Measurements from ENCODE around the gene OR8D1.

Gene OR8D1

GRCh38 chr11:124313849-124314248 is at the start of gene OR8D1:
Gene OR8D1, minus strand, starts transcription at chr11:124313949. Its CDS starts 3,183 bp downstream, at chr11:124310766.
- Mint-ChIP-seq H3K4me1 (no peaks in the 10 kb centered on the region), H3K36me3 (no peaks in the 10 kb centered on the region), H3K27me3 (peaks cover 3% of the 10 kb centered on the region), H3K9me3 (no peaks in the 10 kb centered on the region), H3K4me3 (no peak within 1 kb of the TSS), H3K27ac (no peak within 1 kb of the TSS)

- Mint-ChIP-seq H3K27me3 (peaks cover 5% of the 10 kb centered on the region), H3K4me1 (no peaks in the 10 kb centered on the region), H3K27ac (no peak overlapping the region), H3K4me3 (no peak overlapping the region), H3K36me3 (no peaks in the 10 kb centered on the region), H3K9me3 (peaks cover 8% of the 10 kb centered on the region)
These were observed 45.8 kb upstream of the OR8D1 start for GRCh38 chr11:124359566-124359965.

- H3K4me3 Mint-ChIP-seq = no peak overlapping the region
- no peak overlapping the region for H3K27ac Mint-ChIP-seq
- H3K27me3 Mint-ChIP-seq = peaks cover 7% of the 10 kb centered on the region
- peaks cover 22% of the 10 kb centered on the region for H3K9me3 Mint-ChIP-seq
- no peaks in the 10 kb centered on the region for H3K36me3 Mint-ChIP-seq
- no peaks in the 10 kb centered on the region for H3K4me1 Mint-ChIP-seq
These were observed 32.7 kb upstream of the OR8D1 start for GRCh38 chr11:124346311-124346955.

GRCh38 chr11:124344346-124344745 is 30.6 kb upstream of the OR8D1 start:
- Mint-ChIP-seq H3K4me1 (no peaks in the 10 kb centered on the region), H3K36me3 (no peaks in the 10 kb centered on the region), H3K27ac (no peak overlapping the region), H3K9me3 (peaks cover 16% of the 10 kb centered on the region), H3K4me3 (no peak overlapping the region), H3K27me3 (peaks cover 7% of the 10 kb centered on the region)

- no peak overlapping the region for H3K27ac Mint-ChIP-seq
These were observed 26.3 kb upstream of the OR8D1 start for GRCh38 chr11:124340142-124340447.

GRCh38 chr11:124339396-124340141 is 25.8 kb upstream of the OR8D1 start:
- no peak overlapping the region for H3K4me3 Mint-ChIP-seq
- no peaks in the 10 kb centered on the region for H3K4me1 Mint-ChIP-seq
- peaks cover 4% of the 10 kb centered on the region for H3K27me3 Mint-ChIP-seq
- H3K36me3 Mint-ChIP-seq = no peaks in the 10 kb centered on the region
- H3K9me3 Mint-ChIP-seq = no peaks in the 10 kb centered on the region
- H3K27ac Mint-ChIP-seq = no peak overlapping the region

More at GRCh38 chr11:124340142-124340447, 26.3 kb upstream of the OR8D1 start:
- Mint-ChIP-seq H3K9me3 (no peaks in the 10 kb centered on the region), H3K27me3 (peaks cover 4% of the 10 kb centered on the region), H3K4me3 (no peak overlapping the region), H3K36me3 (no peaks in the 10 kb centered on the region), H3K4me1 (no peaks in the 10 kb centered on the region)

GRCh38 chr11:124331873-124332272 is 18.1 kb upstream of the OR8D1 start:
- H3K36me3 Mint-ChIP-seq = no peaks in the 10 kb centered on the region
- H3K4me1 Mint-ChIP-seq = no peaks in the 10 kb centered on the region
- no peak overlapping the region for H3K27ac Mint-ChIP-seq
- no peak overlapping the region for H3K4me3 Mint-ChIP-seq
- no peaks in the 10 kb centered on the region for H3K9me3 Mint-ChIP-seq
- H3K27me3 Mint-ChIP-seq = peaks cover 3% of the 10 kb centered on the region

- Mint-ChIP-seq H3K4me1 (no peaks in the 10 kb centered on the region), H3K27ac (no peak overlapping the region), H3K4me3 (no peak overlapping the region), H3K27me3 (peaks cover 4% of the 10 kb centered on the region), H3K9me3 (no peaks in the 10 kb centered on the region), H3K36me3 (no peaks in the 10 kb centered on the region)
These were observed 16.2 kb upstream of the OR8D1 start for GRCh38 chr11:124329787-124330478.

- no peak overlapping the region for H3K4me3 Mint-ChIP-seq
- H3K9me3 Mint-ChIP-seq = no peaks in the 10 kb centered on the region
- H3K27me3 Mint-ChIP-seq = peaks cover 10% of the 10 kb centered on the region
- H3K4me1 Mint-ChIP-seq = no peaks in the 10 kb centered on the region
- H3K36me3 Mint-ChIP-seq = no peaks in the 10 kb centered on the region
- H3K27ac Mint-ChIP-seq = no peak overlapping the region
These were observed 14.0 kb upstream of the OR8D1 start for GRCh38 chr11:124327775-124328174.

- H3K27me3 Mint-ChIP-seq = peaks cover 11% of the 10 kb centered on the region
- no peaks in the 10 kb centered on the region for H3K36me3 Mint-ChIP-seq
- H3K4me1 Mint-ChIP-seq = no peaks in the 10 kb centered on the region
- H3K9me3 Mint-ChIP-seq = no peaks in the 10 kb centered on the region
- H3K27ac Mint-ChIP-seq = no peak overlapping the region
- H3K4me3 Mint-ChIP-seq = no peak overlapping the region
These were observed 8.6 kb upstream of the OR8D1 start for GRCh38 chr11:124322356-124322755.

GRCh38 chr11:124320097-124320496 is 6.3 kb upstream of the OR8D1 start, which contains the start of gene OR8D2:
Gene OR8D2, minus strand, starts transcription at chr11:124320197. Its CDS starts 0 bp downstream, at chr11:124320197.
- H3K36me3 Mint-ChIP-seq = no peaks in the 10 kb centered on the region
- H3K27ac Mint-ChIP-seq = no peak within 1 kb of the TSS
- H3K4me3 Mint-ChIP-seq = no peak within 1 kb of the TSS
- peaks cover 11% of the 10 kb centered on the region for H3K27me3 Mint-ChIP-seq
- H3K9me3 Mint-ChIP-seq = no peaks in the 10 kb centered on the region
- H3K4me1 Mint-ChIP-seq = no peaks in the 10 kb centered on the region

- Mint-ChIP-seq H3K4me1 (no peaks in the 10 kb centered on the region), H3K27ac (no peak overlapping the region), H3K36me3 (no peaks in the 10 kb centered on the region), H3K4me3 (no peak overlapping the region), H3K27me3 (peaks cover 2% of the 10 kb centered on the region), H3K9me3 (no peaks in the 10 kb centered on the region)
These were observed 1.3 kb upstream of the OR8D1 start for GRCh38 chr11:124315052-124315451.

GRCh38 chr11:124313131-124313530 is 618 bp downstream of the OR8D1 start:
- H3K36me3 Mint-ChIP-seq = no peaks in the 10 kb centered on the region
- no peak overlapping the region for H3K4me3 Mint-ChIP-seq
- no peaks in the 10 kb centered on the region for H3K9me3 Mint-ChIP-seq
- no peaks in the 10 kb centered on the region for H3K4me1 Mint-ChIP-seq
- no peak overlapping the region for H3K27ac Mint-ChIP-seq
- peaks cover 5% of the 10 kb centered on the region for H3K27me3 Mint-ChIP-seq

GRCh38 chr11:124311670-124312069 is 2.1 kb downstream of the OR8D1 start:
- Mint-ChIP-seq H3K4me3 (no peak overlapping the region), H3K27ac (no peak overlapping the region), H3K36me3 (no peaks in the 10 kb centered on the region), H3K9me3 (no peaks in the 10 kb centered on the region), H3K27me3 (peaks cover 9% of the 10 kb centered on the region), H3K4me1 (no peaks in the 10 kb centered on the region)

GRCh38 chr11:124311269-124311668 is 2.5 kb downstream of the OR8D1 start:
- no peak overlapping the region for H3K4me3 Mint-ChIP-seq
- H3K27me3 Mint-ChIP-seq = peaks cover 9% of the 10 kb centered on the region
- H3K27ac Mint-ChIP-seq = no peak overlapping the region

GRCh38 chr11:124310721-124311120 is 3.0 kb downstream of the OR8D1 start:
- H3K27me3 Mint-ChIP-seq = peaks cover 10% of the 10 kb centered on the region
- H3K9me3 Mint-ChIP-seq = no peaks in the 10 kb centered on the region
- no peak overlapping the region for H3K4me3 Mint-ChIP-seq
- H3K36me3 Mint-ChIP-seq = no peaks in the 10 kb centered on the region
- no peaks in the 10 kb centered on the region for H3K4me1 Mint-ChIP-seq
- no peak overlapping the region for H3K27ac Mint-ChIP-seq

More at GRCh38 chr11:124311269-124311668, 2.5 kb downstream of the OR8D1 start:
- Mint-ChIP-seq H3K9me3 (no peaks in the 10 kb centered on the region), H3K36me3 (no peaks in the 10 kb centered on the region), H3K4me1 (no peaks in the 10 kb centered on the region)

All from activated naive CD4-positive, alpha-beta T cell treated with anti-CD3 and anti-CD28 coated beads, Interleukin-2, amount 50 U/mL, for 24 hours (primary cell).